Upper lobe of left lung (tissue), 6 donors: Measurements from ENCODE around the gene CNOT8. TPM values are rescaled to one million over a fixed set of nuclear protein-coding genes. Genes with fewer than 3 reads are reported as not detected.
A peak's percentile ranks its signal among the peaks of the same experiment; 100 is the strongest.

ENCODE experiments used
- ATAC-seq, 2 donors: fragments of 200-7000 bp; cut with Tn5 transposase; one replicate each; pipeline ENCODE4 v1.9.1; 2022; ENCODE audit warnings: mild to moderate bottlenecking in 2 of 2, moderate library complexity in 2 of 2; ENCODE audit not compliant: low FRiP score in 2 of 2
- DNase-seq, 2 donors: peaks; one replicate each; pipeline ENCODE4 v3.0.0-alpha.2; 2019 to 2020
- H3K27ac ChIP-seq, 4 donors: fragments of 200-600 bp; sonication (generic); one replicate each; pipeline ENCODE4 v1.5.1; 2016 to 2019
- H3K27me3 ChIP-seq, 4 donors: fragments of 200-600 bp; sonication (generic); one replicate each; pipeline ENCODE4 v1.5.1; 2017 to 2019
- H3K36me3 ChIP-seq, 4 donors: fragments of 200-600 bp; sonication (generic); one replicate each; pipeline ENCODE4 v1.5.1; 2016 to 2019
- H3K4me1 ChIP-seq, 4 donors: fragments of 200-600 bp; sonication (generic); one replicate each; pipeline ENCODE4 v1.5.1; 2018 to 2019
- H3K4me3 ChIP-seq, 4 donors: fragments of 200-600 bp; sonication (generic); one replicate each; pipeline ENCODE4 v1.5.1; 2017 to 2019; ENCODE audit warnings: mild to moderate bottlenecking in 2 of 4, moderate library complexity in 1 of 4
- H3K9me3 ChIP-seq, 4 donors: fragments of 200-600 bp; sonication (generic); one replicate each; pipeline ENCODE4 v1.5.1; 2018 to 2019
- CTCF ChIP-seq, 6 experiments: fragments of 450-650 bp in 4 of 6; fragments of 200-600 bp in 2 of 6; sonication (generic) in 2 of 6; IDR thresholded peaks; one replicate each; pipeline ENCODE4 v1.5.1; 2016 to 2019; ENCODE audit warnings: antibody characterized with exemption in 6 of 6
- EP300 ChIP-seq, 4 donors: sonication (generic); formaldehyde crosslinking; IDR thresholded peaks; one replicate each; pipeline ENCODE4 v1.5.1; 2017; ENCODE audit warnings: antibody characterized with exemption in 4 of 4, control low read depth in 2 of 4
- POLR2A ChIP-seq, 4 donors: fragments of 450-650 bp; IDR thresholded peaks; one replicate each; pipeline ENCODE4 v1.5.1; 2016 to 2017; ENCODE audit warnings: antibody characterized with exemption in 4 of 4, mild to moderate bottlenecking in 2 of 4
- POLR2AphosphoS5 ChIP-seq, 2 donors: sonication (generic); formaldehyde crosslinking; IDR thresholded peaks; one replicate each; pipeline ENCODE4 v1.5.1; 2017; ENCODE audit warnings: antibody characterized with exemption in 2 of 2
- WGBS, 2 donors: methylation state at CpG; one replicate each; pipeline ENCODE4 v1.1.5; 2017 to 2018; 5-methylcytosine and 5-hydroxymethylcytosine counted together
- total RNA-seq, 6 donors: library from RNA; depleted of rRNA in 4 of 6; stranded (reverse); fragments of >200 nt in 4 of 6; gene quantifications; one replicate each; pipeline versions ENCODE4 v1.1.0 to v1.2.1, GENCODE V29; 2016 to 2021
- donor health status: DM: no; HTN: no; CAD: no; lungs with moderate emphysema.
- donor health status: DM: no; HTN: yes; CAD: no; lungs with severe emphysema.

Gene CNOT8
- total RNA-seq, 6 donors from 2014 or later = 54.5 to 189 (median 87.6) TPM

- DNase-seq (no peak), ATAC-seq (peak in 1 of 2 donors; percentile 23)
- no peaks in the 10 kb centered on the region for H3K27me3 ChIP-seq
- no peaks in the 10 kb centered on the region for H3K9me3 ChIP-seq
- TF ChIP-seq EP300 (IDR thresholded peaks at IDR 0.05) (no peak), POLR2AphosphoS5 (IDR thresholded peaks at IDR 0.05) (no peak), POLR2A (IDR thresholded peaks at IDR 0.05) (no peak), CTCF (IDR thresholded peaks at IDR 0.05) (no peak)
- peaks cover 0 to 4% (median 2%) of the 10 kb centered on the region in 4 donors for H3K4me1 ChIP-seq
- peaks cover 19 to 92% (median 69%) of the 10 kb centered on the region in 4 donors for H3K36me3 ChIP-seq
- peak overlapping the region in 1 of 4 donors; percentile 20 for H3K27ac ChIP-seq
- 63 to 75% methylated on average over 9 to 10 of the region's 10 CpGs for WGBS, 2 donors
- H3K4me3 ChIP-seq = no peak overlapping the region
These were observed 44.7 kb upstream of the CNOT8 start for GRCh38 chr5:154813736-154814135.

GRCh38 chr5:154815025-154815424 is 43.4 kb upstream of the CNOT8 start:
- Histone ChIP-seq H3K27me3 (no peaks in the 10 kb centered on the region), H3K36me3 (peaks cover 14 to 92% (median 67%) of the 10 kb centered on the region in 4 donors), H3K4me1 (peaks cover 0 to 5% (median 2%) of the 10 kb centered on the region in 4 donors), H3K9me3 (no peaks in the 10 kb centered on the region), H3K4me3 (no peak overlapping the region), H3K27ac (peak overlapping the region in 1 of 4 donors; percentile 20)
- ATAC-seq = no peak
- 93 to 96% methylated on average over 11 of the region's 11 CpGs for WGBS, 2 donors
- TF ChIP-seq EP300 (IDR thresholded peaks at IDR 0.05) (no peak), POLR2A (IDR thresholded peaks at IDR 0.05) (no peak), POLR2AphosphoS5 (IDR thresholded peaks at IDR 0.05) (no peak), CTCF (IDR thresholded peaks at IDR 0.05) (no peak)
- DNase-seq = no peak

GRCh38 chr5:154815684-154816247 is 42.7 kb upstream of the CNOT8 start:
- Histone ChIP-seq H3K27ac (peak overlapping the region in 2 of 4 donors; percentile 6 to 20), H3K9me3 (no peaks in the 10 kb centered on the region), H3K27me3 (no peaks in the 10 kb centered on the region), H3K4me1 (peaks cover 0 to 5% (median 2%) of the 10 kb centered on the region in 4 donors), H3K36me3 (peaks cover 12 to 92% (median 67%) of the 10 kb centered on the region in 4 donors), H3K4me3 (no peak overlapping the region)
- no peak for TF ChIP-seq POLR2A (IDR thresholded peaks at IDR 0.05)
- TF ChIP-seq CTCF (IDR thresholded peaks at IDR 0.05) = no peak
- TF ChIP-seq POLR2AphosphoS5 (IDR thresholded peaks at IDR 0.05) = no peak
- no peak for TF ChIP-seq EP300 (IDR thresholded peaks at IDR 0.05)
- DNase-seq = no peak
- no peak for ATAC-seq
- whole genome bisulfite sequencing, 2 donors = 92 to 94% methylated on average over 5 of the region's 5 CpGs

- H3K27ac ChIP-seq = peak overlapping the region in 3 of 4 donors; percentile 12 to 59 (median 18)
- 65 to 86% methylated on average over 5 of the region's 5 CpGs for WGBS, 2 donors
These were observed 41.4 kb upstream of the CNOT8 start for GRCh38 chr5:154816891-154817492.

More at GRCh38 chr5:154816891-154817492, 41.4 kb upstream of the CNOT8 start:
- Histone ChIP-seq H3K27me3 (no peaks in the 10 kb centered on the region), H3K4me1 (peaks cover 0 to 5% (median 2%) of the 10 kb centered on the region in 4 donors), H3K4me3 (no peak overlapping the region), H3K36me3 (peaks cover 15 to 92% (median 71%) of the 10 kb centered on the region in 4 donors), H3K9me3 (no peaks in the 10 kb centered on the region)
- ATAC-seq (no peak), DNase-seq (no peak)
- TF ChIP-seq CTCF (IDR thresholded peaks at IDR 0.05) (no peak), EP300 (IDR thresholded peaks at IDR 0.05) (no peak), POLR2AphosphoS5 (IDR thresholded peaks at IDR 0.05) (no peak), POLR2A (IDR thresholded peaks at IDR 0.05) (no peak)
